HG03575 (cell line): ENCODE measurements around the gene YIPF4.
"Not testable (repeated sequence)": the region's sequence is repeated elsewhere in the genome, so short reads cannot be mapped to it uniquely, and the experiment has no call there.

Experiments
- ATAC-seq: cut with Tn5 transposase; IDR thresholded peaks from one replicate; pipeline ENCODE4 v1.9.1; 2021; ENCODE audit not compliant: unreplicated experiment, insufficient number of reproducible peaks, low FRiP score; ENCODE audit errors: extremely low read depth

YIPF4 gene

GRCh38 chr2:32277363-32277673 lies 386 bp upstream of the YIPF4 start:
- no peak for ATAC-seq

GRCh38 chr2:32278478-32278853 lies 762 bp downstream of the YIPF4 start:
- ATAC-seq: no peak

GRCh38 chr2:32284321-32284720 lies 6.6 kb downstream of the YIPF4 start:
- ATAC-seq: no peak

- no peak for ATAC-seq
Observed at GRCh38 chr2:32289165-32289999, 11.7 kb downstream of the YIPF4 start.

- no peak for ATAC-seq
Observed at GRCh38 chr2:32290000-32290339, 12.3 kb downstream of the YIPF4 start.

GRCh38 chr2:32291746-32292145 lies 14.0 kb downstream of the YIPF4 start:
- no peak for ATAC-seq

- ATAC-seq: not testable (repeated sequence)
Observed at GRCh38 chr2:32293493-32293892, 15.8 kb downstream of the YIPF4 start.

- ATAC-seq: not testable (repeated sequence)
Observed at GRCh38 chr2:32293966-32294562, 16.4 kb downstream of the YIPF4 start.

GRCh38 chr2:32310577-32310976 lies 32.9 kb downstream of the YIPF4 start:
- ATAC-seq: no peak

- no peak for ATAC-seq
Observed at GRCh38 chr2:32314886-32315285, 37.2 kb downstream of the YIPF4 start.

GRCh38 chr2:32328679-32329078 lies 51.0 kb downstream of the YIPF4 start:
- not testable (repeated sequence) for ATAC-seq

GRCh38 chr2:32329180-32329980 lies 51.7 kb downstream of the YIPF4 start:
- not testable (repeated sequence) for ATAC-seq

GRCh38 chr2:32330136-32330535 lies 52.4 kb downstream of the YIPF4 start:
- ATAC-seq: no peak

GRCh38 chr2:32342801-32343200 lies 65.1 kb downstream of the YIPF4 start:
- ATAC-seq: no peak

- not testable (repeated sequence) for ATAC-seq
Observed at GRCh38 chr2:32350797-32351196, 73.1 kb downstream of the YIPF4 start.

- no peak for ATAC-seq
Observed at GRCh38 chr2:32355976-32356680, 78.4 kb downstream of the YIPF4 start.

- peak; percentile 47 for ATAC-seq
Observed at GRCh38 chr2:32356681-32357317, 79.1 kb downstream of the YIPF4 start, which contains the start of gene BIRC6. Gene BIRC6 (plus strand): TSS chr2:32357023. CDS start chr2:32357162, 139 bp downstream.

GRCh38 chr2:32357318-32358110 lies 79.8 kb downstream of the YIPF4 start:
- ATAC-seq: no peak
